Measurements from ENCODE around the gene TTC23.

Gene TTC23

GRCh38 chr15:99135194-99135593 is 114.2 kb downstream of the TTC23 start:
- DNase-seq (ENCODE audit: low spot score), result no peak

DNA sequence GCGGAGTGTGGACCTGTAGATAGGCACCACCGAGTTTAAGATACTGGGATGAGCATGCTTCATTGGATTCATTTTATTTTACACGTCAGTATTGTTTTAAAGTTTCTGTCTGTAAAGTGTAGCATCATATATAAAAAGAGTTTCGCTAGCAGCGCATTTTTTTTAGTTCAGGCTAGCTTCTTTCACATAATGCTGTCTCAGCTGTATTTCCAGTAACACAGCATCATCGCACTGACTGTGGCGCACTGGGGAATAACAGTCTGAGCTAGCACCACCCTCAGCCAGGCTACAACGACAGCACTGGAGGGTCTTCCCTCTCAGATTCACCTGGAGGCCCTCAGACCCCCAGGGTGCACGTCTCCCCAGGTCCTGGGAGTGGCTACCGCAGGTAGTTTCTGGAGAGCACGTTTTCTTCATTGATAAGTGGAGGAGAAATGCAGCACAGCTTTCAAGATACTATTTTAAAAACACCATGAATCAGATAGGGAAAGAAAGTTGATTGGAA is 115.0 kb downstream of the TTC23 start:
- DNase-seq (ENCODE audit: low spot score), result no peak

DNA sequence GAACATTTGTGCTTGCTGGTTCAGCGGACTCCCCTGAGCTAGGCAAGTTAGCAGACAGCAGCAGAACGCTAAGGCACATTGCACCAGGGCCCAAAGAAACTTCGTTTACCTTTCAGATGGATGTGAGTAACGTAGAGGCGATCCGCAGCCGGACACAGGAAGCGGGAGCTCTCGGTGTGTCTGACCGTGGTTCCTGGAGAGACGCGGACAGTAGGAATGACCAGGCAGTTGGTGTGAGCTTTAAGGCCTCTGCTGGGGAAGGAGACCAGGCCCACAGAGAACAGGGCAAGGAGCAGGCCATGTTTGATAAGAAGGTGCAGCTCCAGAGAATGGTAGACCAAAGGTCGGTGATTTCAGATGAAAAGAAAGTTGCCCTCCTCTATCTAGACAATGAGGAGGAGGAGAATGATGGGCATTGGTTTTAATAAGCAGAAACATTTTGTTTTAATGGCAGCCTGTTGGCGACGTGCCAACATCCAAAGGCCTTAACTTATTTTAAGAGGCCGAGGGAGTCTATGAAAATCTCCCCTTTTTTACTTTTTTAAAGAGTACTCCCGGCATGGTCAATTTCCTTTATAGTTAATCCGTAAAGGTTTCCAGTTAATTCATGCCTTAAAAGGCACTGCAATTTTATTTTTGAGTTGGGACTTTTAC is 116.6 kb downstream of the TTC23 start:
- no peak for DNase-seq (ENCODE audit: low spot score)

DNA sequence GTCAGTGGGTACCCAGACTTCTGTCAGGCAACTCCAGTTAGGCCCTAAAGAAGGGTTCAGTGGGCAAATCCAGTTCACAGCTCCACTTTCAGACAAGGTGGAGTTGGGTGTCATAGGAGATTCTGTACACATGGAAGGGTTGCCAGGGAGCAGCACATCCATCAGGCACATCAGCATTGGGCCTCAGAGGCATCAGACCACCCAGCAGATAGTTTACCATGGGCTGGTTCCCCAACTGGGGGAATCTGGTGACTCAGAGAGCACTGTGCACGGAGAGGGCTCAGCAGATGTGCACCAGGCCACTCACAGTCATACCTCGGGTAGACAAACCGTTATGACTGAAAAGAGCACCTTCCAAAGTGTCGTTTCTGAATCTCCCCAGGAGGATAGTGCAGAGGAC is 117.3 kb downstream of the TTC23 start:
- DNase-seq (ENCODE audit: low spot score), result no peak

- no peak for DNase-seq (ENCODE audit: low spot score)
Observed at GRCh38 chr15:99131441-99132023, 117.8 kb downstream of the TTC23 start.

- DNase-seq (ENCODE audit: low spot score), result no peak
Observed at GRCh38 chr15:99130765-99131440, 118.5 kb downstream of the TTC23 start.

DNA sequence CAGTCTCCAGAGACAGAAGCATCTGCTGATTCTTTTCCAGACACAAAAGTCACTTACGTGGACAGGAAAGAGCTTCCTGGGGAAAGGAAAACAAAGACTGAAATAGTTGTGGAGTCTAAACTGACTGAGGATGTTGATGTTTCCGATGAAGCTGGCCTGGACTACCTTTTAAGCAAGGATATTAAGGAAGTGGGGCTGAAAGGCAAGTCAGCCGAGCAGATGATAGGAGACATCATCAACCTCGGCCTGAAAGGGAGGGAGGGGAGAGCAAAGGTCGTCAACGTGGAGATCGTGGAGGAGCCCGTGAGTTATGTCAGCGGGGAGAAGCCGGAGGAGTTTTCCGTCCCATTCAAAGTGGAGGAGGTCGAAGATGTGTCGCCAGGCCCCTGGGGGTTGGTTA is 119.1 kb downstream of the TTC23 start:
- no peak for DNase-seq (ENCODE audit: low spot score)

GRCh38 chr15:99129644-99130043 is 119.7 kb downstream of the TTC23 start:
- no peak for DNase-seq (ENCODE audit: low spot score)

- DNase-seq (ENCODE audit: low spot score), result no peak
Observed at GRCh38 chr15:99128411-99128810, 121.0 kb downstream of the TTC23 start.

GRCh38 chr15:99127773-99128172 is 121.6 kb downstream of the TTC23 start:
- no peak for DNase-seq (ENCODE audit: low spot score)

GRCh38 chr15:99126930-99127329 is 122.5 kb downstream of the TTC23 start:
- no peak for DNase-seq (ENCODE audit: low spot score)

- DNase-seq (ENCODE audit: low spot score), result no peak
Observed at GRCh38 chr15:99126131-99126588, 123.2 kb downstream of the TTC23 start.

DNA sequence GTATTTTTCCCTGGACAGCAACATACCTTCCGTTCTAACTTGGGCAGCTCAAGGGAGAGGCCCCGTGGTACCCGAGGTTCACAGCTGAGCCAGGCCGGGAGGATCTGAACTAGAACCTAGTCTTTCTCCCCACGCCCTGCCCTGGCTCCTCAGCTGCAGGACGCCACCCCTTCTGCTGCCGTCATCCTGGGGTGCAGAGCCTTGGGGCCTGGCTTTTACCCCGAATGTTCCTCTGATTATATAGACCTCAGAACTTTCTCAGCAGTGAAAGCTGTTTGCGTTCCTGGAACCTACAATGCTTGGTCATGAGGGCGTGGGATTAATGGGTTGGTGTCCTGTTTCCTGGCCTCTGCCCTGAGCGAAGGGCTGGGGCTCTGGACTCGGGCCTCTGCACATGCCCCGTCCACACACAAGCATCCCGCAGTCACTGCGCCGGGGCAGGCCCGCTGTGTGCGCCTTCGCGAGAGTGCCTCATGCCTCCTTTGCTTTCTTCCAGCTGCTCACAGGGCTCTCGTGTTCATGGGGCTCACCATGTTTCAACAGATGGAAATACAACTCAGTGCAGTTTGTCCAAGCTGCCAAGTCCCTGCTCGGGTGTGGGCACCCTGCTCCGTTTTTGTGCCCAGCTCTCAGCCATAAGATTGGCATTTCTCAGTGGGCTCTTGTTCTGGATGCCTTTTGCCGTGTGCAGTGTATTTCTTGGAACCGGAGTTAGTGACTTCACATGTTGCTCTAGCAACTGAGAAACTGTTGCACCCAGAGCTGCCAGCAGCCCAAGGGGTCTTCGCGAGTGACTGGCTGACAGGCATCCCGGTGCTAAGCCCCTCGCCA is 124.1 kb downstream of the TTC23 start:
- no peak for DNase-seq (ENCODE audit: low spot score)

- no peak for DNase-seq (ENCODE audit: low spot score)
Observed at GRCh38 chr15:99124641-99125040, 124.7 kb downstream of the TTC23 start.

GRCh38 chr15:99123713-99124451 is 125.5 kb downstream of the TTC23 start:
- peak; percentile 65 for DNase-seq (ENCODE audit: low spot score)

DNA sequence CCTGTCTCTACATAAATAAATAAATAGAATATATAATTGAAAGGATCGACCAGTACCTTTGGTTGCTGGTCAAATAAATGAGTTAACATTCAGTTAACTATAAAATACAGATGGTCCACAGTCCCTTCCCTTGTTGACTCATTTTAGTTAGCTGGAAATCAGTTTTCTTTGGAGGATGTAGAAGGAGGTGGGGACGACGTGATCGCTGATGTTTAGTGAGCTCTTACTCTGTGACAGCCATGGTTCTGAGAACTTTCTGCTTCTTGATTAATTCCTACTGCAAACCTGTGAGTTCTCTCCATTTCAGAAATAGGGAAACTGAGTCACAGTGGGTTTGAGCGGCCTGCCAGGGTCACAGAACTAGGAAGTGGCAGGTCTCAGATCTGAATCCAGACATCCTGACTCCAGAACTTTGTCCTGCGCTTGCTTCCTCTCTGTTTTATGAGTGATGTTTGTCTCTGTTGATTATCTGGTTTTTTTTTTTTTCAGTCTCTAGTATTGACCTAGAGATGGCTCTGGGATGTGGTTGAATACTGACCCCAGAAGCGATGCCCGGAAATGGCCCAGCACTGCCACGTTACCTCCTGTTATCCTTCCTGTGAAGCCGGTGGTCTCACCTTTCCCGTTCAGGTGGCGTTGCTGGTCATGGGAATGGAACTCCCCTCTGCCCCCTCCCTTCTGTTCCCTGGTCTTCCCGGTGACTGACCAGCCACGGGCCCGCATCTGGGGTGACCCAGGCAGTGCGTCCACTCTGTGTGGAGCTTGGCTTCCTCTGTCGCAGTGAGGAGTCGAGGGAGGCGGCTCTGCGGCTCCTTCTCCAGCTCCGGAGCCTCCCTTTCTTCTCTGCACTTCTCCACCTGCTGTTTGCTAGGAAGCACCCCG is 126.3 kb downstream of the TTC23 start:
- DNase-seq (ENCODE audit: low spot score), result no peak

DNA sequence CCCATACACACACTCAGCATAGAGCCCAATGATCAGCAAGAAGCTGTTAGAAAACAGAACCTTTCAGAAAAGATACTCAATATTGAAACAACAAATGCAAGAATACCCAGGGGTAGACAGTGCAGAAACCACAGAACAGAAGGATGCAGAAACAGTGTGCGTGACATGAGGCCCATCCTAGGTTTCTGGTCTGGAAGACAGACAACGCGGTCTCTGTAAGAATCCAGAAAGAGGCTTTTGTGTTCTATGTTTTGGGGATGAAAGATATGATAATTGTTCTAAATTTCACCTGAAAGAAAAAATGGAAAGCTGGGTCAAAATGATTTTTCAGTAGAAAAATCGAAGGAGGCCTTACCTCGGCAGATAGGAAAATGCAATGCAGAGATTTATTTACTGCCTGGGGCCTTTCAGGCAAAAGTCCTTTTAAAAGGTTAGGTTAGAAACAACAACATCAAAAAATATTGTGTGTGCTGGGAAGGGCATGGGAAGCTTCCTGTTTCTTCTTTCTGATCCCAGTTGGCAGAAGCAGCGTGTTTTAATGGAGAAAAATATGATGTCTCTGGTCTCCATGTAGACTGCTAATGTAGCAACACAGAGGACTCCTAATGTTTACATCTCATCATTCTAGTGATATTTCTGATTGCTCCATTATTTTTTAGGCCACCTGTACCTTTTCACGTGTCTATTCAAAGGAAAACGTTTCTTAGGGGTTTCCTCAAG is 127.5 kb downstream of the TTC23 start:
- DNase-seq (ENCODE audit: low spot score), result no peak

DNA sequence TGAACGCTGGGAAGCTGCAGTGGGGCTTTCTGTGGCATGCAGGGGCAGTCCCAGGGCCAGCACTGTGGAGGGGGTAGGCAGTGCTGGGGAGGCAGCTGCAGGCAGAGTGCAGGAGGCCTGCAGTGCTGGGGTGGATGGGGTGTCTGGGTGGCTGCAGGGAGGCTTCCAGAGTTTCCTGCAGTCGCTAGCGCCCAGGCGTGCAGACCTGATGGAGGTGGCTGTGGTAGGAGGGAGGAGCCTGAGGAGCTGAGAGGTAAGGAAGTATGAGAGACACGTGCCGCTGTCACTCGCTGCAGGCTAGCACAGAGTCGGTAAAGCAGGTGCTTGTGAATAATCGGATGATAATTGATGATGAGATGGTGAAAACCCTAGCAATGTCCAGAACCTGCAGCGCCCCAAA is 128.2 kb downstream of the TTC23 start:
- no peak for DNase-seq (ENCODE audit: low spot score)

GRCh38 chr15:99120050-99120777 is 129.2 kb downstream of the TTC23 start:
- no peak for DNase-seq (ENCODE audit: low spot score)

Data from ecto neural progenitor cell (in vitro differentiated cells).